ENCODE results near the gene SPINK5.
"Not testable (repeated sequence)": the region's sequence is repeated elsewhere in the genome, so short reads cannot be mapped to it uniquely, and the experiment has no call there.

Gene SPINK5

GRCh38 chr5:148063861-148064260 is at the start of gene SPINK5:
SPINK5 (plus strand) TSS chr5:148063980; CDS start chr5:148064045, 65 bp downstream.
- DNase-seq (ENCODE audit: low read depth in 2 of 2) = no peak

DNA sequence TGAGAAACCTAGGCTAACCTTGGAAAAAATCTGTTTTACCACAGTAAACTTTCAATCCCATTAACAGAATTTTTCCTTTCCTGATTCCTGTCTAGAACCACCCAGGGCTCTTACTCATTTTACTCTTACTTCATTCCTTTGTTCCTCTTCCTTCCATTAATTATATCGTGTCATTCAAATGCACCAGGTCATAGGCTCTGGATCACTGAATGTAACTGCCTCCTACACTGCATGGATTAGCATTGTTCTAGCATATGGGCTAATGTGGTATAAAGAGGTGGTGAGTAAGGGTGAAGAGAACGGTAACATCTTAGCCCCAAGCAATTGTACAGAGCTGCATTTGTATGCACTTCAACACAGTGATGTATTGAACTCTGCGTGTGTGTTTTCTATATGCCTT is 49.5 kb upstream of the SPINK5 start:
- no peak for DNase-seq (ENCODE audit: low read depth in 2 of 2)

GRCh38 chr5:148020257-148020988 is 43.4 kb upstream of the SPINK5 start:
- DNase-seq (ENCODE audit: low read depth in 2 of 2) = no peak

- DNase-seq (ENCODE audit: low read depth in 2 of 2) = no peak
Observed at GRCh38 chr5:148027505-148027904, 36.3 kb upstream of the SPINK5 start.

GRCh38 chr5:148029131-148029530 is 34.6 kb upstream of the SPINK5 start:
- DNase-seq (ENCODE audit: low read depth in 2 of 2) = no peak

- no peak for DNase-seq (ENCODE audit: low read depth in 2 of 2)
Observed at GRCh38 chr5:148033134-148033533, 30.6 kb upstream of the SPINK5 start.

GRCh38 chr5:148035676-148036075 is 28.1 kb upstream of the SPINK5 start:
- no peak for DNase-seq (ENCODE audit: low read depth in 2 of 2)

DNA sequence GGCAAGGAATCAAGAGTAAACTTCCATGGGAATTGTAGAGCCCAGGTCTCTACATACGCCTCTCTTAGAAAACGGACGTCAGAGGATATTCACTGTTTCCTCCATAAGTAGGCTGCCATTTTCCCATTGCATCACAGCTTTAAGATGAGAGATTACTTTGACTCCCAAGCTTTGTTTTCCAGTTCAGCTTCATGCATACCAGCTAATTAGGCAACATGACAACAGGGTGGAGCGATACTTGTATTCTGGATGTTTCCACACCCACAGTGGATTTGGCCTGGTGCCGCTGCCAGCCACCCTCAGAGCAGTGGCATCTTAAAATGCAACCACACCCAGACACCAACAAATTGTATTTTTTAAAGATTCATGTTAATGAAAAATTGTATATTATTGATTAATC is 20.9 kb upstream of the SPINK5 start:
- DNase-seq (ENCODE audit: low read depth in 2 of 2) = no peak

DNA sequence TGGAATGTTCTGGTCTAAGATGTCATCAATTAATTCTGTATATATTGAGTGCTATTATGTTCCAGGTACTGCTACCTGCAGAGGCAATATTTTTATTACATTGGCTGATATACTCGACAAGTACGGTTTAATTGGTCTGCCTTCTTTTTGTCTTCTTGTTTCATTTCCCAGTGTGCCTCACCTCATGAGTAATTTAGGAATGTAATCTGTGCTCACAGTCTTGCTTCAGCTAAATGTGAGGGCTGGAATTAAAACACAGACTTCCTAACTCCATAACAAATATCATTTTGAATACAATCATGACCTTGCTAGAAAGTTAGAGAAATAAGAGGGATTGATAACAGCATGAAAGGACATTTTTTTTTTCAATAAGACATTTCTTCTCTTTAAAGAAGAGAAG is 20.1 kb upstream of the SPINK5 start:
- no peak for DNase-seq (ENCODE audit: low read depth in 2 of 2)

DNA sequence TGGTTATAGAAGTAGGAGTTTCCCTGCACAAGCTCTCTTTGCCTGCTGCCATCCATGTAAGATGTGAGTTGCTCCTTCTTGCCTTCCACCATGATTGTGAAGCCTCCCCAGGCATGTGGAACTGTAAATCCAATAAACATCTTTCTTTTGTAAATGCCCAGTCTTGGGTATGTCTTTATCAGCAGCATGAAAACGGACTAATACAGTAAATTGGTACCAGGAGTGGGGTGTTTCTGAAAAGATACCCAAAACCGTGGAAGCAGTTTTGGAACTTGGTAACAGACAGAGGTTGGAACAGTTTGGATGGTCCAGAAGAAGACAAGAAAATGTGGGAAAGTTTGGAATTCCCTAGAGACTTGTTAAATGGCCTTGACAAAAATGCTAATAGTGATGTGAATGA is 8.6 kb upstream of the SPINK5 start:
- not testable (repeated sequence) for DNase-seq (ENCODE audit: low read depth in 2 of 2)

DNA sequence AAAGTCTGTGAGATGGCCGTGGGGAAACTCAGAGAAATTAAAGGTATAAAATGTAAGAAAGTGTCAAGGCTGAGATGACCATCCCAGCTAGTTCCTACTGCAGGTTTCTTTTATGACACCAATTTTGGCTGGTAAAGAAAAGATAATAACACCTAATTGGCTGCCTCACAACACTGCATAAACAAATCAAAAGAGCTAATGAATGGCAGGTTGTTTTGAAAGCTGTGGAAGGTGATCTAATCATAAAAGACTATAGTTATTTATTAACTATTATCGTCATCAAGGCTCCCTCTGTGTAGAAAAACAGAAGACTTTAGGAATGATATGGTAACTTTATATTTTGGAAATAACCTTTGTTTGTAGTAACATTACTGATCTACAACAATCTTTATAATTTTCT is 3.5 kb upstream of the SPINK5 start:
- no peak for DNase-seq (ENCODE audit: low read depth in 2 of 2)

GRCh38 chr5:148060881-148061280 is 2.9 kb upstream of the SPINK5 start:
- DNase-seq (ENCODE audit: low read depth in 2 of 2) = no peak

DNA sequence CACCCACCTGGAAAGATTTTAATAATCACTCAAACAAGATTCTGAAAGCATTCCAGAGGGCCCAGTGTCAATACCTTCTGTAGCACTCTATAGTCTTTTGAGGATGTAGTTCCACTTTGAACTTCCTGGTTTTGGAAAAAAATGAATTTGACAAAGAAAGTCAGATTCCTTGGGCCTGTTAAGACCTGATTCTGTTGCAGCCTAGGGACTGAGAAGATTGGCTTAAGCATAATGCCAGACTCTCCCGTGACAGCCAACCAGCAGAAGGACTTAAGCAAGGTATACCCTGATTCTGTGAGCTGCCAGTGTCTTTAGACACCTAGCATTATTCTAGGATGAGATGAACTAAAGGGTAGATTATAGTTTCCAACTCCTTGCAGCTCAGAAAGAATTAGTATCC is 6.8 kb downstream of the SPINK5 start:
- no peak for DNase-seq (ENCODE audit: low read depth in 2 of 2)

- DNase-seq (ENCODE audit: low read depth in 2 of 2) = no peak
Observed at GRCh38 chr5:148072207-148072606, 8.4 kb downstream of the SPINK5 start.

DNA sequence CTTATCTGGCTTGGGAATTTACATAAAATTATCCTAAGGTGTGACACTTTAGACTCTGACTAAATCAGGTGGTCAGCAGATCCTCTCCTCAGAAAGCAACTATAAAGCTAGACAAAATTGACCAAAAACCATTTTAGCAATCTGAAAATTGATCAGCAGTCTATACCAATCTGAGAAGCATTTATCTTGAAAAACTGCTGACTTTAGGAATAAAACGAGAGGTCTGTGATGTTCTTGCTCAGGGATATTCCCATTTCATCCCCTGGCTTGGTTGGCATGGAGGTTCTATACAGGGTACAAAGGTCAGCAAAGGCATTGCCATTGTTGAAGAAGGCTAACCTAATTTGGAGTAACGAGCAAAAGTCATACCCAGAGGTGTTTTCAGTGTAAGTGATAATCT is 11.7 kb downstream of the SPINK5 start:
- DNase-seq (ENCODE audit: low read depth in 2 of 2) = no peak

DNA sequence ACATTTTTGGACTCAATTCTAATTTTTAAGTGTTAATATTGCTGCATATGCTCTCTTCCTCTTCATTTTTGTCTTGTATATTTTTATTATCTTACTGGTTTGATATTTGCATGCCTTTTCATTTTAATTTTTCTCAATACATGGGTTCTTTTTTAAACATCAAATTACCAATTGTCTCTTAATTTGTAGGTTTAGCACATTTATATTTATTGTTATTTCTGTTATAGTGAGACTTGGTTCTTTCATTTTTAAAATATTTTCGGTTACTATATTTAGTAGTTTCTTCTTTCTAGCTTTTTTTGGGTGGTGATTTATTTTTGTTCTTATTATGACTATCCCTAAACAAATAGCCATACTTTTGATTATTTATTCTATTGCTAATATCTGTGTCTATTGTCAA is 19.4 kb downstream of the SPINK5 start:
- DNase-seq (ENCODE audit: low read depth in 2 of 2) = no peak

GRCh38 chr5:148084269-148084668 is 20.5 kb downstream of the SPINK5 start:
- DNase-seq (ENCODE audit: low read depth in 2 of 2) = no peak

GRCh38 chr5:148085310-148085709 is 21.5 kb downstream of the SPINK5 start:
- no peak for DNase-seq (ENCODE audit: low read depth in 2 of 2)

DNA sequence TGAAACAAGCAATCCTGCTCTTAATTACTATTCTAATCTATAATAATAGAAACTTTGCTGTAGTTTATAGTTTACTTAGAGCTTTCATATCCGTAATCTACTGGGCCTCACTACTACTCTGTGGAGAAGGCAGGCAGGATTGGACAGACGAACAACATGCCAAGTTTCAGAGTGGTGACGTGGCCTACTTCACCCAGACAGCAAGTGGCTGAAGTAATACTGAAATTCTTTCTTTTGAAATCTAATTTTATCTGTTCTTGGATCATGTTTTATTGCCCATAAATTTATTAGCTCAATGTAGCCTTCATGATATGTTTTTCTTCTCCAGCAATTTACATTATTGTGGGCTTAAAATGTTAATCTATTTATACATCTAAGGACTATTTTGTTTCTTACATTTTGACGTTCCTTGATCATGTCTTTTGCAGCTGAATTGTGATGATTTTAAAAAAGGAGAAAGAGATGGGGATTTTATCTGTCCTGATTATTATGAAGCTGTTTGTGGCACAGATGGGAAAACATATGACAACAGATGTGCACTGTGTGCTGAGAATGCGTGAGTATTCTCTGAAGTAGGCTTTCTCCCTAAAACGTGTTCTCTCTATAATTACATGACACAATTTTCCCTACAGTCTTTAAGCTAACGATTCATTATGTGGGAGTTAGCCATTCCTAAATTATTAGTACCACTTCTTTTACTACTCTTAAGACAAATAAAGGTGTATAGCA is 22.4 kb downstream of the SPINK5 start:
- DNase-seq (ENCODE audit: low read depth in 2 of 2) = no peak

- DNase-seq (ENCODE audit: low read depth in 2 of 2) = no peak
Observed at GRCh38 chr5:148090146-148090772, 26.5 kb downstream of the SPINK5 start.

GRCh38 chr5:148090773-148091250 is 27.0 kb downstream of the SPINK5 start:
- no peak for DNase-seq (ENCODE audit: low read depth in 2 of 2)

GRCh38 chr5:148091991-148092964 is 28.5 kb downstream of the SPINK5 start:
- no peak for DNase-seq (ENCODE audit: low read depth in 2 of 2)

Data from stimulated activated CD8-positive, alpha-beta memory T cell treated with anti-CD3 and anti-CD28 coated beads, Interleukin-2, amount 100 ng/mL, for 1 hour (primary cell).